GM21381 (cell line): ENCODE data around the gene TGFB1I1.
"Not testable (repeated sequence)": the region's sequence is repeated elsewhere in the genome, so short reads cannot be mapped to it uniquely, and the experiment has no call there.

Experiments
- ATAC-seq: cut with Tn5 transposase; IDR thresholded peaks from one replicate; pipeline ENCODE4 v1.9.1; 2021; ENCODE audit warnings: mild to moderate bottlenecking, moderate library complexity; ENCODE audit not compliant: unreplicated experiment

Gene TGFB1I1

DNA sequence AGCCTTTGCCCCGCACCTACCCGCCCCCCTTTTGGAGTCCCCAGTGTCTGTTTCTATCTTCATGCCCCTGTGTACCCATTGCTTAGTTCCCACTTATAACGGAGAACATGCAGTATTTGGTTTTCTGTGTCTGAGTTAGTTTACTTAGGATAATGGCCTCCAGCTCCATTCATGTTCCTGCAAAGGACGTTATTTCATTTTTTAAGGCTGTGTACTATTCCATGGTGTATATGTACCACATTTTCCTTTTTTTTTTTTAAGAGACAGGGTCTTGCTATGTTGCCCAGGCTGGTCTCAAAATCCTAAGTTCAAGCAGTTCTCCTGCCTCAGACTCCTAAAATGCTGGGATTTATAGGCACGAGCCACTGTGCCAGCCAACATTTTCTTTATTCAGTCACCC lies 4.1 kb upstream of the TGFB1I1 start:
- ATAC-seq = no peak

DNA sequence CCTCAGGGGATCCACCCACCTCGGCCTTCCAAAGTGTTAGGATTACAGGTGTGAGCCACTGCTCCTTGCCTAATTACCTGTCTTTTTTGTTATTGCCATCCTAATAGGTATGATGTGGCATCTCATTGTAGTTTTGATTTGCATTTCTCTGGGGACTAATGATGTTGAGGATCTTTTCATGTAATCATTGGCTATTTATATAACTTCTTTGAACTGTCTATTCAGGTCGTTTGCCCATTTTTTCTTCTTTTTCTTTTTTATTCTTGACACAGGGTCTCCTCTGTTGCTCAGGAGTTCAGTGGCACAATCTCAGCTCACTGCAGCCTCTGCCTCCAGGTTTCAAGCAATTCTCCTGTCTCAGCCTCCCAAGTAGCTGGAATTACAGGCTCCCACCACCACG lies 1.3 kb upstream of the TGFB1I1 start:
- ATAC-seq = no peak

DNA sequence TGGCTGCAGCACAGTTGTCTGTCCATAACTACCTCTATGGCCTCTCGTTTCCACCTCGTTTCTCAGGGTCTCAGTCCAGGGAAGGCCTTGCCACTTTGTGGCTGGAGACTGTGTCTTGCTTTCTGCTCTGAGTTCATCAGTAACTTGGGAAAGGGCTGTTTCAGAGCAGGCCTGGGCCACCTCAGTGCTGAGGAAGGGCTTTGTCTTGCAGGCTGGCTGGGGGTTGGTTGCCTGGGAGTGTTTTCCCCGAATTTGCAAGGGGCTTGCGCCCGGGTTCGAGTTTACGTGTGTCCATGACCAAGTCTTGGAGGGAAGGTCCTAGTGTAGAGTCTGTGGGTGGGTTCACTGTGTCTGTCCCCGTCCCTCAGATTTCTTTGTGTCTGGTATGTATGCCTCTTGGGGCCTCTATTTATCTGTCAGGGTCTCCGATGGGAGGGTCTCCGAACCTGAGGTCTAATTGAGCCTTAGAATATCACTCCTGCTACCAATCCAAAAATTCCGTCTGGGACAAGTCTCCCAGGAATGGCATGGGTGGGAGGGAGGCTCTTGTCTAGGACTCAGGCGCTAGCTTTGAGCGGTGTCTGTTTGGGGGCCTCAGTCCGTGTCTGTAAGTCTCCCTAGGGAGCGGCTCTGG lies 594 bp upstream of the TGFB1I1 start:
- no peak for ATAC-seq

GRCh38 chr16:31472709-31473203 lies 804 bp downstream of the TGFB1I1 start:
- no peak for ATAC-seq

DNA sequence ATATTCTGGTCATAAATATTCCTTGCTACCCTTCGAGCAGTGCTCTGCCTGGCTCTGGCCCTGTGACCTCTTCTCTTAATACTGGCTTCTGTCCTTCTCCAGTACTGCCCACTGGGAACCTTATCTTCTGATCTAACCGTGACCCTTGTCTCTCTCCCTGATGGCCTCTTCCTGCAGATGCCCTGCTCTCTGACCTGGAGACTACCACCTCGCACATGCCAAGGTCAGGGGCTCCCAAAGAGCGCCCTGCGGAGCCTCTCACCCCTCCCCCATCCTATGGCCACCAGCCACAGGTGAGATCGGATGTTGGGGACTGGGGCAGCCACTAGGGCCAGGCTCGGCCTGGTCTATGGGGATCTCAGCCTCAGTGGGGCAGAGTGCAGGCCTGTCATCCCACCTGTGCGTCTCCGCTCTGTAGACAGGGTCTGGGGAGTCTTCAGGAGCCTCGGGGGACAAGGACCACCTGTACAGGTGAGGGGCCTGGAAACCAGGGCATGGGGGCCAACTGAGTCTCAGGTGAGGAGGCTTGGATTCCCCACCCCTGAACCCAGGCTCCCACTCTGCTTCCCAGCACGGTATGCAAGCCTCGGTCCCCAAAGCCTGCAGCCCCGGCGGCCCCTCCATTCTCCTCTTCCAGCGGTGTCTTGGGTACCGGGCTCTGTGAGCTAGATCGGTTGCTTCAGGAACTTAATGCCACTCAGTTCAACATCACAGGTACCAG lies 1.5 kb downstream of the TGFB1I1 start:
- no peak for ATAC-seq

DNA sequence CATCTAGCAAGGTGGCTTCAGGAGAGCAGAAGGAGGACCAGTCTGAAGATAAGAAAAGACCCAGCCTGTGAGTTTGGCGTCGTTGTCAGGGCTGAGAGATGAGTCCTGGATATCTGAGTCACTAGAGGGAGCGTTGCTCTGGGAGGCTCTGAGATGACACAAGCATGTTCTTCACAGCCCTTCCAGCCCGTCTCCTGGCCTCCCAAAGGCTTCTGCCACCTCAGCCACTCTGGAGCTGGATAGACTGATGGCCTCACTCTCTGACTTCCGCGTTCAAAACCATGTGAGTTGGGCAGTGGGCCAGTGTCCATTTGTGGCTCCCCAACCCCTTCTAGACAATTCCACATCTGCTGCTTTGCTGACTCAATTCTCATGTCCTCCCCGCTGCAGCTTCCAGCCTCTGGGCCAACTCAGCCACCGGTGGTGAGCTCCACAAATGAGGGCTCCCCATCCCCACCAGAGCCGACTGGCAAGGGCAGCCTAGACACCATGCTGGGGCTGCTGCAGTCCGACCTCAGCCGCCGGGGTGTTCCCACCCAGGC lies 2.3 kb downstream of the TGFB1I1 start:
- no peak for ATAC-seq

DNA sequence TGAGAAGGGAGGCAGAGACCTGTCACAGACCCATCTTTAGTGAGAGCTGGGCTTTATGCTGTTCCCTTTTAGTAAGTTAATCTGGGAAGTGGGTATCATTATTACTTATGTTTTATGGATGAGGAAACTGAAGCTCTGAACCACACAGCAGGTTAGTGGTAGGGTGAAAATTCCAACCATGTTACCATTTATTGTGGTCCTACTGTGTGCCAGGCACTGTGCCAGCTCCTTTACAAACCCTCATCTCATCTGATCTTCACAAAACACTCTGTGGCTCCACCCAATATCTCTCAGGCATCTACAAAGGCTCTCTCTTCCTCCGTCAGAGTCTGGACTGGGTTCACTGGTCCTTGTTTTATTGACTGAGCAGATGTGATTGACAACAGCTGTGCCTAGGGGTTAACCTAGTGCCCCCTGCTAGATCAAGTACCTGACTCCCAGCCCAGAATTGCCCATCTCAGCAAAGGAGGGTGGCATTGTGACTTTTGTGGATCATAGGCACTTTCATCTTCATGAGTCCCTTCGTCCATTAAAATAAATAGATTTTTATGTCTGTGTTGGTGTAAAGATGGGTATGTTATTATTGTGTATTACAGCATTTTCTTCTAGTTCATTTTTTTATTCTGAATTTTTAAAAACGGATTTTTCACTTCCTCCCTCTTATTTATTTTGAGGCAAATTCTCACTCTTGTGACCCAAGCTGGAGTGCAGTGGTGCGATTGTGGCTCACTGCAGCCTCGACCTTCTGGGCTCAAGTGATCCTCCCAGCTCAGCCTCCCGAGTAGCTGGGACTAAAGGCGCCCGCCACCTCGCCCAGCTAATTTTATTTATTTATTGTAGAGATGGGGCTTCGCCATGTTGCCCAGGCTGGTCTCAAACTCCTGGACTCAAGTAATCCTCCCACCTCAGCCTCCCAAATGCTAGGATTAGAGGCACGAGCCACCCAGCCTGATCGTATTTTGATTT lies 3.1 kb downstream of the TGFB1I1 start:
- no peak for ATAC-seq

GRCh38 chr16:31475946-31476302 lies 4.0 kb downstream of the TGFB1I1 start:
- ATAC-seq = no peak

- peak; percentile 68 for ATAC-seq
Observed at GRCh38 chr16:31476303-31477219, 4.6 kb downstream of the TGFB1I1 start.

DNA sequence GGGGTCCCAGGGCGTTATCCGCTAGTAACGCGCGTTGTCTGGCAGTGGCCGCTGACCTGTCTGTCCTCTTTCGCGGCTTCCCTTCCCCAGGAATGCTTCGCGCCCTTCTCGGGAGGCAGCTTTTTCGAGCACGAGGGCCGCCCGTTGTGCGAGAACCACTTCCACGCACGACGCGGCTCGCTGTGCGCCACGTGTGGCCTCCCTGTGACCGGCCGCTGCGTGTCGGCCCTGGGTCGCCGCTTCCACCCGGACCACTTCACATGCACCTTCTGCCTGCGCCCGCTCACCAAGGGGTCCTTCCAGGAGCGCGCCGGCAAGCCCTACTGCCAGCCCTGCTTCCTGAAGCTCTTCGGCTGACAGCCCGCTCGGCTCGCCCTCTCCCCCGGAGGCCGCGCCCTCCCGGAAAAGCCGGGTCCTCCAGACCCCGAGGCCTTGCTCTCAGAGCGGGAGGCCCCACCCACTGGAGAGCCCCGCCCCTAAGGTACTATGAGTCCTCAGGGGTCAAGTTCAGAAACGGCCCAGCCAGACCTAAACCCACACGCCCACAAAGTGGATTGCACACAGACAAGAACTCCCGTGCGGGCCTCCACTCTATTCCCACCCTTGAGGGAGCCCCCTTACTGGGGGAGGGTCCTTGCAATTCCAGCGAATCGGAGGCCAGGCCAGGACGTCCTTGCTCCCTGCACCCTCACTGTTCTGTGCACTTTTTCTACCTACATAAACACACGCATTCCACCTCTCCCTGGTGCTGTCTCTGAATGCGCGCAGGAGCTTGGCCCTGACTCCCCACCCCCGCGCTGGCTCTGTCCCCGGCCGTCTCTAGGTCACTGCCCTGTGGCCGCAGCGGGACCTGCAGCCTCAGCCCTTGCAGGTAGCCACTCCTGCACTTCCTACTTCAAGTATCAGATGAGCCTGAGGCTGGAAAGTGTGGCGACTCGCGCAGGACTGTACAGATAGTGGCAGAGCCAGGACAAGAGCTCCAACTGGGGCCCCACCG lies 5.6 kb downstream of the TGFB1I1 start:
- ATAC-seq = peak; percentile 28

GRCh38 chr16:31478956-31479355 lies 7.0 kb downstream of the TGFB1I1 start:
- ATAC-seq = no peak

DNA sequence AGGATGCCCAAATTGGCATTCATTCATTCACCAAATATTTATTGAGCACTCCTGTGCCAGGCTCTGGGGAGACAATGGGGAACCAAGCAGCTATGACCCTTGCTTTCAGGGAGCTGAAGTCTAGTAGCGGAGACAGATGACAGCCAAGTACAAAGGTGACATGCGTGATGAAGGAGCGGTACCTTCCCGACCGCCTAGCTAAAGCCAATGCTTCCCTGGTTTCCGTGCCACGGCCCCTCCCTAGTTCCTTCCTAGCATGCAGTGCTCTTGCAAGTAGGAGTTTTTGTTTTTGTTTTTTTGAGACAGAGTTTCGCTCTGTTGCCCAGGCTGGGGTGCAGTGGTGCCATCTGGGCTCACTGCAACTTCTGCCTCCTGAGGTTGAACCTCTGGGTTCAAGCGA lies 7.8 kb downstream of the TGFB1I1 start:
- no peak for ATAC-seq

DNA sequence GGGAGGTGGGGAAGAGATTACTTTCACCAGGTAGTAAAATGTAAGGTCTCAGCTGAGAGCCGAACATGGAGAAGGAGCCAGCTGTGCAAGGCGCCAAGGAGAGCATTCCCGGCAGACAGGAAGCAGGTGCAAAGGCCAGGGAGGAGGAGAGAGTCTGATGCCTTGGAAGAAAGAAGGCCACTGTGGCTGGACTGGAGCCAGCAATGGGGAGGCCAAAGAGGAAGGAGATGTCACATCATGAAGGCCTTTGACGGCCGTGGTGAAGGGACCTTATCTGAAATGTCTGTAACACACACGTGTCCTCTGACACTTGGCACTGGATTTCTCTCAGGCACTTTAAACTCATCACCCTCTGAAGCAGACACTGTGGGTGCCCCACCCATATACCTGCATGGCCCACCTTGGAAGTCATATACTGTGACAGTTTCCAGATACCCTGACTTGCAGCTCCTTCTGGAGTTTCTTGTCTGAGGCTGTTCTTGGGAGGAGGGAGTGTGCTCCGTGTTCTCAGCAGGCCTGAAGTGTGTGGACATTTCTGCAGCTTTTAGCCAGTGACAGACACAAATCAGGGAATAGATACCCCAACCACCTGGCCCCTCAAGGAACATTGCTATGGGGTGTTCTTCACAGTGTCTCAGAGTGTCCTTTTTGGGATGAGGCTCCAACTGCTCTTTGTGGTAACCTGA lies 9.0 kb downstream of the TGFB1I1 start:
- no peak for ATAC-seq

- ATAC-seq = no peak
Observed at GRCh38 chr16:31483081-31483480, 11.1 kb downstream of the TGFB1I1 start, which contains the start of gene SLC5A2. Gene SLC5A2, plus strand, starts transcription at chr16:31483123. Its CDS starts 14 bp downstream, at chr16:31483137.

DNA sequence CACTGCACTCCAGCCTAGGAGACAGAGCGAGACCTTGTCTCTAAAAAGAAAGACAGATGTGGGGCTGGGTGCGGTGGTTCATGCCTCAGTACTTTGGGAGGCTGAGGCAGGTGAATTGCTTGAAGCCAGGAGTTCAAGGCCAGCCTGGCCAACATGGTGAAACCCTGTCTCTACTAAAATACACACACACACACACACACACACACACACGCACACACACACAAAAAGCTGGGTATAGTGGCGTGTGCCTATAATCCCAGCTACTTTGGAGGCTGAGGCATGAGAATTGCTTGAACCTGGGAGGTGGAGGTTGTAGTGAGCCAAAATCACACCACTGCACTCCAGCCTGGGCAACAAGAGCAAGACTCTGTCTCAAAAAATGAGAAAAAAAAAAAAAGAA lies 12.1 kb downstream of the TGFB1I1 start:
- ATAC-seq = not testable (repeated sequence)

- ATAC-seq = no peak
Observed at GRCh38 chr16:31484491-31485171, 12.7 kb downstream of the TGFB1I1 start.

- no peak for ATAC-seq
Observed at GRCh38 chr16:31485571-31485970, 13.6 kb downstream of the TGFB1I1 start.

DNA sequence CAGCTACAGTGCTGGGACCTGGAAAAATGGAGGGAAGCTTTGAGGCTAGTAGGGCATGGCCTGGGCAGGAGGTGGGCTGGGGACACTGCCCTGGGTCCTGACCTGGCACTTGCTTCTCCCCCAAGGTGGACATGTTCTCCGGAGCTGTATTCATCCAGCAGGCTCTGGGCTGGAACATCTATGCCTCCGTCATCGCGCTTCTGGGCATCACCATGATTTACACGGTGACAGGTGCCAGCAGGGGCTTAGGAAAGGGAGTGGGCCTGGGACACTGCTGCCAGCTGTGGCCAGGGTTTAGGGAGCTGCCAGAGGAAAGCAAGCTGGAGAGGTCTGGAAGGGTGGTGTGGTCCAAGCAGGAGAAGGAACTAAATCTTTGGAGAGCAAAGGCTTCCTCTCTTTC lies 14.1 kb downstream of the TGFB1I1 start:
- ATAC-seq = no peak
